ENCODE measurements around the gene RFX2.

RFX2 gene

DNA sequence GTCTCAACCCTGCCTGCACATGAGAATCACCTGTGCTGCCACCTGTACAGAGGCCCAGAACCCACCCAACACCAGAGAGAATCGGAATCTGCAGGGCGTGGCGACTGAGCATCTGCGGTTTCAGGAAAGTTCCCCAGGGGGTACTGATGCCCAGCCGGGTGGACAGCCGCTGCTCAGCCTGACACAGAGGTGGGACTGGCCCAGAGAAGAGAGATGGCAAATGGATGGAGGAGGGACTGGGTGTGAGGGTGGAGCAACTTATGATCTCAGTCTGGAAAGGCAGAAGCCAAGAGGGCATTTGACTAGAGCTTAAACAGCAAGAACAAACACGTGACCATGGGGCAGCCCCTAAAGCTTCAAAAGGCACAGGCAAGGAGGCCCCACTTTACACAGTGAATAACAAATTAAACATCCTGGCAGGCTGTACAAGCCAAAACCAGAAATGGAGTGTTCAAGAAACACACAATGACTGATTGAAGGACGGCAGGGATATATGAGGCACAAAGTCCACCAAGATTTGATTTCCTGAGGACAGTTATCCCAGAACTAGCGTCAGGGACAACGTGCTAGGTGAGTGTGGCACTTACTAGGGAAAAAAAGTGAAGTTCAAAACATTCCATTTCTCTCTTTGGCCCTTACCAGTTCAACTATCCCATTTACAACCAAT is 135.4 kb downstream of the RFX2 start:
- TF ChIP-seq, protein P1, sequence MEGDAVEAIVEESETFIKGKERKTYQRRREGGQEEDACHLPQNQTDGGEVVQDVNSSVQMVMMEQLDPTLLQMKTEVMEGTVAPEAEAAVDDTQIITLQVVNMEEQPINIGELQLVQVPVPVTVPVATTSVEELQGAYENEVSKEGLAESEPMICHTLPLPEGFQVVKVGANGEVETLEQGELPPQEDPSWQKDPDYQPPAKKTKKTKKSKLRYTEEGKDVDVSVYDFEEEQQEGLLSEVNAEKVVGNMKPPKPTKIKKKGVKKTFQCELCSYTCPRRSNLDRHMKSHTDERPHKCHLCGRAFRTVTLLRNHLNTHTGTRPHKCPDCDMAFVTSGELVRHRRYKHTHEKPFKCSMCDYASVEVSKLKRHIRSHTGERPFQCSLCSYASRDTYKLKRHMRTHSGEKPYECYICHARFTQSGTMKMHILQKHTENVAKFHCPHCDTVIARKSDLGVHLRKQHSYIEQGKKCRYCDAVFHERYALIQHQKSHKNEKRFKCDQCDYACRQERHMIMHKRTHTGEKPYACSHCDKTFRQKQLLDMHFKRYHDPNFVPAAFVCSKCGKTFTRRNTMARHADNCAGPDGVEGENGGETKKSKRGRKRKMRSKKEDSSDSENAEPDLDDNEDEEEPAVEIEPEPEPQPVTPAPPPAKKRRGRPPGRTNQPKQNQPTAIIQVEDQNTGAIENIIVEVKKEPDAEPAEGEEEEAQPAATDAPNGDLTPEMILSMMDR (conservative IDR thresholded peaks at IDR 0.05; ENCODE audit: low read length) = no peak
- DNase-seq (ENCODE audit: low read depth) = no peak
- no peak overlapping the region for H3K4me3 ChIP-seq (ENCODE audit: low read length)

DNA sequence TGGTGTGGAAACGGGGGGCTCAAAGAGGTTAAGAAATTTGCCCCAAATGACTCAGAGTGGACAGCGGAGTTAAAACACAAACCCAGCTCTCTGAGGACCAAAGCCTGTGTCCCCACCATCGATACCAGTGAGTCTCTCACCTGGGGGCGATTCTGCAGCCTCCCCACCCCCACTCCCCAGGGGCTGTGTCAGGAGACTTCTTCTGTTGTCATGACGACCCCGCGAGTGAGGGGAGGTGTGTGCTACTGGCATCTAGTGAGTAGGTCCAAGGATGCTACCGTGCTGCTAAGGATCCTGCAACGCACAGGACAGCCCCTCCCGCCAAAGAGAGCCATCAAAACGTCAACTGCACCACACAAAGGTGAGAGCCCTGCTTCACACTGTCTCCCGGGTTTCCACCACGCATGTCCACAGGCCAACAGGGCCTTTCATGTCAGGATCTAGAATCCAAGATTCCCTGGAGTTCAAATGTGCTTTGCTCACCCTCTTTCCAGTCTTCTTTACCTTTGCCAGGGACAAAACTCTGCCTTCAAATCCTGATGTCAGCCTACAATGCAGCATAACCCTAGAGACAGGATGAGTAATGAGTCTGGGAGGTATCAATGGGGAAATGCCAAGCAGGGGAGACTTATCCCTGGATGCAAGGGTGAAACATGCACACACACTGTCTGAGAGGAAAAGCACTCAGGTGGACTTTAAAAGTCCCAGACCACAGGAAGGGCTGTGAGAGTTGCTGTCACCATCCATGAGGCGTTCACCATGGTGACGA is 136.2 kb downstream of the RFX2 start:
- DNase-seq (ENCODE audit: low read depth) = no peak
- no peak overlapping the region for H3K4me3 ChIP-seq (ENCODE audit: low read length)
- TF ChIP-seq, protein P1 (conservative IDR thresholded peaks at IDR 0.05; ENCODE audit: low read length) = no peak

DNA sequence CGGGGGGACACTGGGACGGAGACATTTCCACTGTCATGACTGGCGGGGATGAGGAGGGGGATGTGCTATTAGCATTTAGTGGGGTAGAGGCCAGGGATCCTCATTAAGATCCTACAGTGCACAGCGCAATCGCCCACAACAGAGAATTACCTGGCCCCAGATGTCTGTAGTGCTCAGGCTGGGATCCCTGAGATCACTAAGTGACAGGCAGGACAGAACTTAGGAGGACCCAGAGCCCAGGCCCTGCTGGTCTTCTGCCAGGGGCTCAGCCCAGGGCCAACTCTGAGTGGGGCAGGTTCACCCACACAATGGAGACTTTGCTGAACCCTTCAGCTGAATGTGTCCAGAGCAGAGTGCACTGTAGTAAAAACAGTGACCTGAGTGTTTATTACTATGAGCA is 136.9 kb downstream of the RFX2 start:
- TF ChIP-seq, protein P1 (conservative IDR thresholded peaks at IDR 0.05; ENCODE audit: low read length) = no peak

DNA sequence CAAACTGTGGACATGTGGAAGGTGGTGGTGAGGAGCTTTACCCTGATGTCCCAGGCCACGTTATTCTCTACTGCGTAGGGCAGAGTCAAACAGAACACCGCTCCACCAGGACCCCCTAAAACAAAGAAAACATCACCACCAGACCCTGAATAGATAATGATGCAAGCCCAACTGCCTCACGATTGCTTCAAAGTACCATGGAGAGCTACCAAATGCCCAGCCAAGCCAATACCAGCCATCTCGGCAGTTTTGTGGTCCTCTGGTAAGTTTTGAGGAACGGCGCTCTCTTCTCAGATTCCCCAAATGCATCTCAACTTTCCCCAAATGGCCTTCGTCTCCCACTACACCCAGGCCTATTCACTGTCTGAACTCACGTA is 138.0 kb downstream of the RFX2 start:
- DNase-seq (ENCODE audit: low read depth) = no peak
- no peak overlapping the region for H3K4me3 ChIP-seq (ENCODE audit: low read length)
- TF ChIP-seq, protein P1 (conservative IDR thresholded peaks at IDR 0.05; ENCODE audit: low read length) = no peak

More for the DNA sequence above, 136.9 kb downstream of the RFX2 start:
- no peak for DNase-seq (ENCODE audit: low read depth)
- no peak overlapping the region for H3K4me3 ChIP-seq (ENCODE audit: low read length)

DNA sequence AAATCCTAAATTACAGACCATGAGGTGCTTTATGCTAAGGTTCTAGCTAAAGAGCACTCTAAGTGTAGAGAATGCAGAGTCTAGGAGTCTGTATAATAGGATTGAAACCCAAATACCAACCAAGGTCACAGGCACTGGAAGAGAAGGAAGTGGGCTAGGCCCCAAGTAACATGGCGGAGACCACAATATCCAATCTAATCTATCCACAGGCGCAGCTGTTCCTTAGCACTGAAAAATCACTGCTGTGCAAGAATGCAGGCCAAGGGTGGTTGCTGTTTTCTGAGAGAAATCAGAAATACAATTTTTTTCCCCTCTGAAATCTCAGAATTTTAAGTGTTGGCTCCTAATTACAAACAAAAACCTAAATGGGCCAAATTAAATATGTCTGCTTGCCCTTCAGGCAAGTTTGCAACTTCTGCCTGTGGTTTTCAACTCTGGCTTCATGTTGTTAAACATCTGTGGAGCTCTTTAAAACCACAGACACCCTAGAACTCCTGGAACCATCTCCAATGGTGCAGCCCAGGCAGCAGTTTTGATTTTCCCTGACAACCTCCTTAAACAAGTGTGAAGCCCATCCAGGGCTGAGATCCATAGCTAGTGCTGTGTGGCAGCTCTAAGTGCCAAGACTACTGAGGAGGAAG is 138.5 kb downstream of the RFX2 start:
- peak; percentile 31 for DNase-seq (ENCODE audit: low read depth)
- no peak overlapping the region for H3K4me3 ChIP-seq (ENCODE audit: low read length)
- TF ChIP-seq, protein P1 (conservative IDR thresholded peaks at IDR 0.05; ENCODE audit: low read length) = no peak

DNA sequence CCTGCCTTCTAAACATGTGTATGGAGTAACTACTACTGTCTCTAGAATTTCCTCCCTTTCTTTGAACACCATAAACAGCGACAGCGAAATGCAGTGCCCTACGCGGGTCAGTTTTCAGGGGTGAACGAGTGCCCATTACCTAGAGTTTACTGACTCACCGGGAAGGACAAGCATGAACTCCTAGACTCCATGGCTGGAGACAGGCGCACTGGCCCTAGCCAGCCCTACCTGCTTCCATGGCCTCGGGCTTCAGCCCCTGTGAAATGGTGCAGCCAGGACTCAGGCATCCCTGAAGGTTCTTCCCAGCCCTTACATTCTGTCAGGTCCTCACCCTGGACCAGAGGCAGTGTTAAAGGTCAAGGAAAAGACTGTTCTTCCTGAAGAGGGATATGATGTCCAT is 140.8 kb downstream of the RFX2 start:
- TF ChIP-seq, protein P1 (conservative IDR thresholded peaks at IDR 0.05; ENCODE audit: low read length) = no peak
- no peak overlapping the region for H3K4me3 ChIP-seq (ENCODE audit: low read length)
- DNase-seq (ENCODE audit: low read depth) = no peak
